ENCODE data around the gene EML4. TPM values are rescaled to one million over a fixed set of nuclear protein-coding genes. Genes with fewer than 3 reads are reported as not detected.

The EML4 gene
- polyA plus RNA-seq, 1 of the 3 experiments (the other 2 are of a cell fraction) = 35.0 TPM

- TF ChIP-seq USF2 (IDR thresholded peaks at IDR 0.05; ENCODE audit: borderline replicate concordance, low read depth, low read length) (no peak), EP300 (IDR thresholded peaks at IDR 0.05; ENCODE audit: borderline replicate concordance in 1 of 2, low read depth in 1 of 2, low read length in 1 of 2) (peak in 1 of 2 experiments; percentile 65; a peak in 2 of 4 replicates), MEF2A (IDR thresholded peaks at IDR 0.05; ENCODE audit: borderline replicate concordance, low read depth) (no peak), TAF1 (IDR thresholded peaks at IDR 0.05; ENCODE audit: borderline replicate concordance, low read depth, low read length) (no peak), YY1 (IDR thresholded peaks at IDR 0.05; ENCODE audit: low read depth) (no peak), IRF3 (IDR thresholded peaks at IDR 0.05; ENCODE audit: low read depth, low read length) (no peak), SMC3 (IDR thresholded peaks at IDR 0.05; ENCODE audit: low read depth, low read length) (peak; percentile 24; the same call in 1 of the 2 replicates), POLR2AphosphoS5 (IDR thresholded peaks at IDR 0.05; ENCODE audit: low read depth, low read length) (no peak; the same call in 1 of the 2 replicates), PBX3 (IDR thresholded peaks at IDR 0.05) (peak; percentile 15; the same call in 1 of the 2 replicates), GATA2 (CRISPR knock-in tag; IDR thresholded peaks at IDR 0.05) (no peak; the same call in 1 of the 2 replicates), TCF12 (IDR thresholded peaks at IDR 0.05) (peak; percentile 65), RAD21 (IDR thresholded peaks at IDR 0.05; ENCODE audit: low read length) (peak; percentile 29; the same call in 1 of the 2 replicates), GABPA (IDR thresholded peaks at IDR 0.05; ENCODE audit: low read depth) (no peak), CHD2 (IDR thresholded peaks at IDR 0.05; ENCODE audit: low read length, partially characterized antibody) (peak; percentile 78), NFIC (IDR thresholded peaks at IDR 0.05; ENCODE audit: borderline replicate concordance) (peak; percentile 4; the same call in 1 of the 2 replicates)
- Histone ChIP-seq H3K36me3 (replicated peaks in 1 of 2; ENCODE audit: control insufficient read depth in 1 of 2, insufficient read depth in 2 of 2, low read length in 1 of 2) (peaks cover 0 to under 1% of the 10 kb centered on the region in 2 experiments), H3K79me2 (ENCODE audit: insufficient read depth) (peaks cover 70% of the 10 kb centered on the region), H4K20me1 (ENCODE audit: insufficient read depth) (peaks cover 30% of the 10 kb centered on the region), H3K9me3 (no peaks in the 10 kb centered on the region), H3K9me2 (no peaks in the 10 kb centered on the region), H3K4me2 (peak overlapping the region; percentile 87), H3K27me3 (ENCODE audit: insufficient read depth) (no peaks in the 10 kb centered on the region), H2AFZ (ENCODE audit: low read depth) (no peak overlapping the region), H3F3A (replicated peaks; ENCODE audit: insufficient read depth) (no peaks in the 10 kb centered on the region), H3K4me1 (ENCODE audit: control insufficient read depth in 1 of 2, insufficient read depth in 2 of 2, low read depth in 1 of 2, low read length in 1 of 2) (peaks cover 16 to 20% of the 10 kb centered on the region in 2 experiments; a peak in 3 of 4 replicates), H3K27ac (ENCODE audit: low read depth in 2 of 2, low read length in 1 of 2) (peak overlapping the region; percentile 72 to 92; a peak in 3 of 4 replicates), H3K9ac (peak overlapping the region; percentile 76; the same call in 1 of the 2 replicates), H3K4me3 (ENCODE audit: low read depth in 2 of 2, low read length in 1 of 2) (peak overlapping the region; percentile 81 to 100)
- POLR2A ChIA-PET = interaction anchor here (1.0 to 1.9 kb wide), 4 partner anchors 9 to 38 kb away, joined by 3 to 11 read pairs (median 4); no protein-coding TSS in a partner anchor
- DNase-seq = peak; percentile 45
- 13% methylated on average over 3 of the region's 3 CpGs for WGBS (ENCODE audit: low lambda C conversion rate)
- CTCF ChIA-PET = interaction anchor here (0.6 to 5.5 kb wide), 16 partner anchors 10 to 224 kb away, joined by 3 to 34 read pairs (median 4); no protein-coding TSS in a partner anchor
Observed at GRCh38 chr2:42171396-42171980, 2.3 kb downstream of the EML4 start.

All from SK-N-SH (cell line).